ENCODE results near the gene SLC32A1. TPM values are rescaled to one million over a fixed set of nuclear protein-coding genes. Genes with fewer than 3 reads are reported as not detected.

Gene SLC32A1
- total and polyA plus RNA-seq, 2 donors (not counting 3 experiments of a cell fraction or from before 2014, with no cell fraction given): 0.04 TPM; not detected in 1

- peaks cover 6% of the 10 kb centered on the region for H3K4me1 ChIP-seq (ENCODE audit: control insufficient read depth, extremely low read depth, insufficient read depth, low read length)
- FAIRE-seq: no peak
- no peak overlapping the region for H3K4me3 ChIP-seq (replicated peaks in 1 of 3; ENCODE audit: insufficient read depth in 1 of 3, low read depth in 1 of 3, low read length in 3 of 3)
- H3K9me1 ChIP-seq (replicated peaks; ENCODE audit: control insufficient read depth, extremely low read depth, insufficient read depth, low read length): no peaks in the 10 kb centered on the region
- no peaks in the 10 kb centered on the region for H3K36me3 ChIP-seq (ENCODE audit: control insufficient read depth in 2 of 2, extremely low read depth in 1 of 2, insufficient read depth in 2 of 2, low read length in 2 of 2)
- H3K27ac ChIP-seq (ENCODE audit: insufficient read depth, low read depth, low read length): no peak overlapping the region
- dilution Hi-C loops (cut with MboI; ENCODE audit: extremely low pct_ligation_motif_present, low sequenced_read_pairs): no loop called here
- H4K20me1 ChIP-seq (replicated peaks; ENCODE audit: control insufficient read depth, extremely low read depth, insufficient read depth, low read length): no peaks in the 10 kb centered on the region
- no peak for DNase-seq (ENCODE audit: low read depth, low spot score)
- no peak overlapping the region for H3K9ac ChIP-seq (replicated peaks; ENCODE audit: extremely low read depth, insufficient read depth, low read length)
- ChIA-PET POLR2A (no interaction called here), CTCF (interaction anchor here (0.6 to 1.4 kb wide), 11 partner anchors 8 to 84 kb away, joined by 3 to 8 read pairs (median 4); partner anchors contain the start of gene ACTR5)
- intact Hi-C loops (cut with micrococcal nuclease): no loop called here
- no peaks in the 10 kb centered on the region for H3K79me2 ChIP-seq (ENCODE audit: control insufficient read depth, insufficient read depth, low read length)
- no TSS peak for BruUV-seq (replicated peaks)
- TF ChIP-seq EZH2 (IDR thresholded peaks at IDR 0.05; ENCODE audit: borderline replicate concordance, low read depth, low read length, severe bottlenecking): peak; percentile 52
- TF ChIP-seq POLR2AphosphoS5 (IDR thresholded peaks at IDR 0.05; ENCODE audit: insufficient read depth, low read depth, low read length): no peak
- H3K4me2 ChIP-seq (ENCODE audit: insufficient read depth, low read length): no peak overlapping the region
- no peaks in the 10 kb centered on the region for H3K9me3 ChIP-seq (replicated peaks; ENCODE audit: control insufficient read depth, insufficient read depth, low read length)
- no peak overlapping the region for H2AFZ ChIP-seq (ENCODE audit: low read depth, low read length)
- H3K27me3 ChIP-seq (ENCODE audit: control insufficient read depth in 2 of 2, insufficient read depth in 2 of 2, low read length in 2 of 2): peaks cover 68 to 84% of the 10 kb centered on the region in 2 experiments
Measured at GRCh38 chr20:38730167-38730988, 6.1 kb downstream of the SLC32A1 start.

DNA sequence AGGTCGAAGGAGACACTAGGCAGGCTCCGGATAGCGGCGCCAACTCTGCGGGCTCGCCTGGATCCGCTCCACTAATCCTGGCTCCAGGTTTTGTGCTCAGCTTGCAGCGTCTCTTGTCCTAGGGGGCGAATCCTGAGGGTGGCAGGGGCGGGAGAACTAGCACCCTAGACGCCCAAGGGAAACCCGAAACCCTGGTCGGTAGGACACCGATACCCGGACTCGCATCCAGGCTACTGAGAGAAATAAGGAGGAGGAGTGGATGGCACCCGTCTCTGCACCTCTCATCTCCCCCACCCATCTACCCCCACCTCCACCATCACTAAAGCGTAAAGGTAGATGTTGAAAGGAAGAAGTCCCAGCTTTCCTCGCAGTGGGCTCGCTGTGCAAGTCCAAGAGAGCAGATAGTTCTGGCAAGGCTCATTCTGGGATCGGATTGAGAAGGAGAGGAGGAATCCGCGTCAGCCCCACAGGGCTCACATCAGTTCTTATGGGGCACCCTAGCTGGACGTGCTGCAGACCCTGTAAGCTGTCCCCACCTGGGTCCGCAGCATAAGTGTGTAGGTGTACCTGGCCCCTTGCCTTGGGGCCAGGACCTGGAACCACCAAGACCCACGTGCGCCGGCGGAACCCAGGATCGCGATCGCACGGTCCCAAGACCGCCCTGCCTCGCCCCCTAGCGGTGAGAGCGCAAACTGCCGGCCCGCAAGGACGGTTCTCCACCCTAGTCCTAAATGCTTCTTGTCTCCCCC, 6.9 kb downstream of the SLC32A1 start:
- DNase-seq (ENCODE audit: low read depth, low spot score): peak; percentile 60

More for the DNA sequence above, 6.9 kb downstream of the SLC32A1 start:
- no peaks in the 10 kb centered on the region for H3K9me3 ChIP-seq (replicated peaks; ENCODE audit: control insufficient read depth, insufficient read depth, low read length)
- peak; percentile 88 for FAIRE-seq
- ChIA-PET CTCF (interaction anchor here (0.6 to 2.0 kb wide), 13 partner anchors 8 to 85 kb away, joined by 3 to 8 read pairs (median 4); partner anchors contain the start of gene ACTR5), POLR2A (no interaction called here)
- dilution Hi-C loops (cut with MboI; ENCODE audit: extremely low pct_ligation_motif_present, low sequenced_read_pairs) (no loop called here), intact Hi-C loops (cut with micrococcal nuclease) (loop anchor here (1.0 kb wide), 2 partner anchors 17 to 85 kb away; partner anchors contain the start of gene ACTR5)
- no peaks in the 10 kb centered on the region for H3K36me3 ChIP-seq (ENCODE audit: control insufficient read depth in 2 of 2, extremely low read depth in 1 of 2, insufficient read depth in 2 of 2, low read length in 2 of 2)
- H3K9me1 ChIP-seq (replicated peaks; ENCODE audit: control insufficient read depth, extremely low read depth, insufficient read depth, low read length): no peaks in the 10 kb centered on the region
- peaks cover 65 to 80% of the 10 kb centered on the region in 2 experiments for H3K27me3 ChIP-seq (ENCODE audit: control insufficient read depth in 2 of 2, insufficient read depth in 2 of 2, low read length in 2 of 2)
- no peaks in the 10 kb centered on the region for H3K79me2 ChIP-seq (ENCODE audit: control insufficient read depth, insufficient read depth, low read length)
- H4K20me1 ChIP-seq (replicated peaks; ENCODE audit: control insufficient read depth, extremely low read depth, insufficient read depth, low read length): no peaks in the 10 kb centered on the region
- no peak overlapping the region for H3K27ac ChIP-seq (ENCODE audit: insufficient read depth, low read depth, low read length)
- H3K4me1 ChIP-seq (ENCODE audit: control insufficient read depth, extremely low read depth, insufficient read depth, low read length): peaks cover 6% of the 10 kb centered on the region
- no peak overlapping the region for H3K4me3 ChIP-seq (replicated peaks in 1 of 3; ENCODE audit: insufficient read depth in 1 of 3, low read depth in 1 of 3, low read length in 3 of 3)
- TF ChIP-seq POLR2AphosphoS5 (IDR thresholded peaks at IDR 0.05; ENCODE audit: insufficient read depth, low read depth, low read length): no peak
- TF ChIP-seq FOS (IDR thresholded peaks at IDR 0.05; ENCODE audit: borderline replicate concordance, insufficient read depth, low read length): no peak
- no peak for TF ChIP-seq GATA2 (IDR thresholded peaks at IDR 0.05; ENCODE audit: insufficient read depth, insufficient read length, low read depth, low read length)
- peak; percentile 99 for TF ChIP-seq CTCF (IDR thresholded peaks at IDR 0.05; ENCODE audit: extremely low read depth in 1 of 2, insufficient read depth in 1 of 2, low read depth in 1 of 2, low read length in 2 of 2)
- TF ChIP-seq, protein P1, sequence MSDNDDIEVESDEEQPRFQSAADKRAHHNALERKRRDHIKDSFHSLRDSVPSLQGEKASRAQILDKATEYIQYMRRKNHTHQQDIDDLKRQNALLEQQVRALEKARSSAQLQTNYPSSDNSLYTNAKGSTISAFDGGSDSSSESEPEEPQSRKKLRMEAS (IDR thresholded peaks at IDR 0.05; ENCODE audit: insufficient read depth, insufficient read length): peak; percentile 55
- no peak for TF ChIP-seq MYC (IDR thresholded peaks at IDR 0.05; ENCODE audit: low read depth, low read length)
- no peak for TF ChIP-seq JUN (IDR thresholded peaks at IDR 0.05; ENCODE audit: borderline replicate concordance, insufficient read depth, insufficient read length, low read depth)
- no peak for TF ChIP-seq POLR2A (IDR thresholded peaks at IDR 0.05; ENCODE audit: low read depth, low read length)
- no peak for TF ChIP-seq EZH2 (IDR thresholded peaks at IDR 0.05; ENCODE audit: borderline replicate concordance, low read depth, low read length, severe bottlenecking)
- H3K4me2 ChIP-seq (ENCODE audit: insufficient read depth, low read length): peak overlapping the region; percentile 63
- no TSS peak for BruUV-seq (replicated peaks)
- H3K9ac ChIP-seq (replicated peaks; ENCODE audit: extremely low read depth, insufficient read depth, low read length): no peak overlapping the region
- peak overlapping the region; percentile 41 for H2AFZ ChIP-seq (ENCODE audit: low read depth, low read length)

Data from endothelial cell of umbilical vein (primary cell).